SKM-1 treated with dmso at 0.1 percent for 144 hours (cell line): ENCODE measurements around the gene MACROD2.

ENCODE experiments used
- DNase-seq: peaks from one replicate; lab custom pipeline; 2025; ENCODE audit not compliant: unreplicated experiment; lab: John Stamatoyannopoulos, UW

Gene MACROD2

GRCh38 chr20:15627089-15627488 lies 1631.8 kb downstream of the MACROD2 start:
- no peak for DNase-seq

GRCh38 chr20:15627501-15627903 lies 1632.2 kb downstream of the MACROD2 start:
- no peak for DNase-seq

GRCh38 chr20:15628851-15629353 lies 1633.6 kb downstream of the MACROD2 start:
- no peak for DNase-seq

- DNase-seq: no peak
Observed at GRCh38 chr20:15630360-15630759, 1635.0 kb downstream of the MACROD2 start.

GRCh38 chr20:15632680-15633079 lies 1637.4 kb downstream of the MACROD2 start:
- no peak for DNase-seq

GRCh38 chr20:15634102-15634501 lies 1638.8 kb downstream of the MACROD2 start:
- DNase-seq: no peak

GRCh38 chr20:15637546-15637945 lies 1642.2 kb downstream of the MACROD2 start:
- no peak for DNase-seq

GRCh38 chr20:15637950-15638754 lies 1642.8 kb downstream of the MACROD2 start:
- no peak for DNase-seq

GRCh38 chr20:15638816-15639215 lies 1643.5 kb downstream of the MACROD2 start:
- DNase-seq: no peak

GRCh38 chr20:15639839-15640238 lies 1644.5 kb downstream of the MACROD2 start:
- no peak for DNase-seq

GRCh38 chr20:15642109-15642508 lies 1646.8 kb downstream of the MACROD2 start:
- no peak for DNase-seq

GRCh38 chr20:15642676-15643075 lies 1647.4 kb downstream of the MACROD2 start:
- DNase-seq: no peak

GRCh38 chr20:15643713-15644112 lies 1648.4 kb downstream of the MACROD2 start:
- DNase-seq: no peak

GRCh38 chr20:15645816-15646215 lies 1650.5 kb downstream of the MACROD2 start:
- no peak for DNase-seq

- DNase-seq: no peak
Observed at GRCh38 chr20:15653396-15654207, 1658.3 kb downstream of the MACROD2 start.

GRCh38 chr20:15654208-15654649 lies 1658.9 kb downstream of the MACROD2 start:
- peak; percentile 7 for DNase-seq

- no peak for DNase-seq
Observed at GRCh38 chr20:15655295-15655874, 1660.1 kb downstream of the MACROD2 start.

- no peak for DNase-seq
Observed at GRCh38 chr20:15656124-15656523, 1660.8 kb downstream of the MACROD2 start.

GRCh38 chr20:15658295-15658694 lies 1663.0 kb downstream of the MACROD2 start:
- no peak for DNase-seq

GRCh38 chr20:15673206-15673605 lies 1677.9 kb downstream of the MACROD2 start:
- no peak for DNase-seq

GRCh38 chr20:15674253-15675060 lies 1679.1 kb downstream of the MACROD2 start:
- DNase-seq: no peak
